Activated CD4-positive, alpha-beta memory T cell treated with anti-CD3 and anti-CD28 coated beads, Interleukin-2, amount 10 ng/mL, durations not matched to agents 7 days and 5 days (primary cell): ENCODE measurements around the gene CD38. TPM values are rescaled to one million over a fixed set of nuclear protein-coding genes. Genes with fewer than 3 reads are reported as not detected.
"Not testable (repeated sequence)": the region's sequence is repeated elsewhere in the genome, so short reads cannot be mapped to it uniquely, and the experiment has no call there.

Experiments used
- CTCF ChIA-PET: fragments of 350-600 bp; sonication (Branson Sonifier 250); formaldehyde crosslinking; loops from one replicate; lab custom pipeline; 2021; ENCODE audit warnings: antibody characterized with exemption, inconsistent platforms; lab: Charles Lee
- POLR2A ChIA-PET: fragments of 350-600 bp; sonication (Branson Sonifier 250); formaldehyde crosslinking; loops from one replicate; lab custom pipeline; 2021; ENCODE audit warnings: antibody characterized with exemption; lab: Charles Lee
- DNase-seq: peaks from one replicate; pipeline ENCODE4 v3.0.0-alpha.2; 2020
- H3K27ac Mint-ChIP-seq: one replicate; pipeline ENCODE4 v1.8.0; 2021; ENCODE audit warnings: mild to moderate bottlenecking, mixed read lengths
- H3K27me3 Mint-ChIP-seq: one replicate; pipeline ENCODE4 v1.8.0; 2021; ENCODE audit warnings: mixed read lengths
- H3K36me3 Mint-ChIP-seq: one replicate; pipeline ENCODE4 v1.8.0; 2021; ENCODE audit warnings: low read depth, mixed read lengths
- H3K4me1 Mint-ChIP-seq: one replicate; pipeline ENCODE4 v1.8.0; 2021; ENCODE audit warnings: mixed read lengths
- H3K4me3 Mint-ChIP-seq: one replicate; pipeline ENCODE4 v1.8.0; 2021; ENCODE audit warnings: mild to moderate bottlenecking, mixed read lengths
- H3K9me3 Mint-ChIP-seq: one replicate; pipeline ENCODE4 v1.8.0; 2021; ENCODE audit warnings: mixed read lengths
- total RNA-seq, 2 experiments: library from RNA; stranded (reverse); gene quantifications; one replicate each; pipeline ENCODE4 v1.2.3, GENCODE V29; 2021

The CD38 gene
- total RNA-seq, 2 experiments from 2014 or later: 128 TPM

DNA sequence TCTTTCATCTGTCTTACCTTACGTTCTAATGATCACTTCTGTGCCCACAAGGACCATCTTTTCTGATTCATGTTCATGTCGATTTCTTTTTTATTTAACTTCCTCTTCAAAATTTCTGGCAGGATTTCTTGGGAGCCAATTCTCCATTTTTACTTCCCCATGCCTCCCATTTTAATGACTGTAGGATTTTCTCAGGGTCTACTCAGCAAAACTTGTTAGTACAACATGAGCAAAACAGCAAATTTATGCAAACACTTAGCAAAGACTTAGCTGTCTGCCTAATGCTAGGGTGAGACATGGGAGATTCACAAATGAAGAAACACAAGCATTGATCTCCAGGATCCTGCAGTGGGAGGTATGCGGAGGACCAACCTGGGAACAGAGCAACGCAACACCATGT lies 5.5 kb downstream of the CD38 start:
- no peak overlapping the region for H3K27ac Mint-ChIP-seq
- no peak for DNase-seq
- H3K4me1 Mint-ChIP-seq: peaks cover 75% of the 10 kb centered on the region
- H3K9me3 Mint-ChIP-seq: peaks cover 7% of the 10 kb centered on the region
- H3K36me3 Mint-ChIP-seq: peaks cover 91% of the 10 kb centered on the region
- H3K27me3 Mint-ChIP-seq: no peaks in the 10 kb centered on the region
- POLR2A ChIA-PET: interaction anchor here (5.6 to 7.6 kb wide), 2 partner anchors 13 to 28 kb away, joined by 38 to 157 read pairs; no protein-coding TSS in a partner anchor
- no peak overlapping the region for H3K4me3 Mint-ChIP-seq
- CTCF ChIA-PET: interaction anchor here (0.8 to 5.9 kb wide), 2 partner anchors 28 to 99 kb away, joined by 4 to 69 read pairs; no protein-coding TSS in a partner anchor

- no peak for DNase-seq
- peaks cover 91% of the 10 kb centered on the region for H3K36me3 Mint-ChIP-seq
- H3K27me3 Mint-ChIP-seq: no peaks in the 10 kb centered on the region
- peaks cover 7% of the 10 kb centered on the region for H3K9me3 Mint-ChIP-seq
- H3K4me3 Mint-ChIP-seq: no peak overlapping the region
- CTCF ChIA-PET: interaction anchor here (0.6 to 1.7 kb wide), 3 partner anchors 20 to 194 kb away, joined by 3 to 8 read pairs (median 3); no protein-coding TSS in a partner anchor
- peaks cover 72% of the 10 kb centered on the region for H3K4me1 Mint-ChIP-seq
- no peak overlapping the region for H3K27ac Mint-ChIP-seq
- POLR2A ChIA-PET: interaction anchor here (1.1 kb wide), 1 partner anchor 34 kb away, joined by 3 read pairs; no protein-coding TSS in a partner anchor
Observed at GRCh38 chr4:15784959-15785634, 7.0 kb downstream of the CD38 start.

DNA sequence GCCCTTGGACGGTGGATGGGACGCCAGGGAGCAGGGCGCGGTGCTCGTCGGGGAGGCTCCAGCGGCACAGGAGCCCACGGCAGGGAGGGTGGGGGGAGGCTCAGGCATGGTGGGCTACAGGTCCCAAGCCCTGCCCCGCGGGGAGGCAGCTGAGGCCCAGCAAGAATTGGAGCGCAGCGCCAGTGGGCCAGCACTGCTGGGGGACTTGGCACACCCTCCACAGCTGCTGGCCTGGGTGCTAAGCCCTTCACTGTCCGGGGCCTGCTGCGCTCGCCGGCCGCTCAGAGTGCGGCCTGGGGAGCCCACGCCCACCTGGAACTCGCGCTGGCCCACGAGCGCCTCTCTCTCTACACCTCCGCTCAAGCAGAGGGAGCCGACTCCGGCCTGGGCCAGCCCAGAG lies 8.6 kb downstream of the CD38 start:
- no peaks in the 10 kb centered on the region for H3K27me3 Mint-ChIP-seq
- peaks cover 7% of the 10 kb centered on the region for H3K9me3 Mint-ChIP-seq
- peaks cover 77% of the 10 kb centered on the region for H3K36me3 Mint-ChIP-seq
- ChIA-PET POLR2A (interaction anchor here (1.1 to 2.2 kb wide), 2 partner anchors 10 to 30 kb away, joined by 4 to 11 read pairs; no protein-coding TSS in a partner anchor), CTCF (interaction anchor here (1.7 kb wide), 1 partner anchor 19 kb away, joined by 8 read pairs; no protein-coding TSS in a partner anchor)
- peaks cover 56% of the 10 kb centered on the region for H3K4me1 Mint-ChIP-seq
- H3K4me3 Mint-ChIP-seq: no peak overlapping the region
- no peak overlapping the region for H3K27ac Mint-ChIP-seq
- DNase-seq: no peak

DNA sequence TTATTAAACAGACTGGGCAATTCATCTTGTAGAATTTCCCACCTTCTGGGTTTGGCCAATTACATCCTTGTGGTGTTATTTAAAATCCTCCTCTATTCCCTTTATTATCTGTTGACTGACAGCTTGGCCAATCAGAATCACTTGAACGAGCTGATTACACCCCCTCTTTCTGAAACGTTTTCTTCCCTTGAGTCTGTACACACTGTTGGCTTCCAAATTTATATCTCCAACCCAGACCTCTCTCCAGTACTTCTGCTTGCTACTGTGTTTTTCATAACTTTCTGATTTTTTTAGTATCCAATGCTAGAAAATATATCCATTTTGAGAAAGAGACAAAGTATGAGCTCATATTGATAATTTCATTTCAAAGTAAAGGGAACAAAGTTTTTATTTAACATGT lies 14.8 kb downstream of the CD38 start:
- no peak for DNase-seq
- POLR2A ChIA-PET: interaction anchor here (0.6 to 1.4 kb wide), 3 partner anchors 11 to 97 kb away, joined by 3 to 6 read pairs (median 3); no protein-coding TSS in a partner anchor
- H3K27me3 Mint-ChIP-seq: no peaks in the 10 kb centered on the region
- no peak overlapping the region for H3K27ac Mint-ChIP-seq
- peaks cover 58% of the 10 kb centered on the region for H3K36me3 Mint-ChIP-seq
- H3K9me3 Mint-ChIP-seq: no peaks in the 10 kb centered on the region
- no peak overlapping the region for H3K4me3 Mint-ChIP-seq
- CTCF ChIA-PET: interaction anchor here (0.8 kb wide), 1 partner anchor 37 kb away, joined by 3 read pairs; no protein-coding TSS in a partner anchor
- peaks cover 48% of the 10 kb centered on the region for H3K4me1 Mint-ChIP-seq

GRCh38 chr4:15793506-15794363 lies 15.6 kb downstream of the CD38 start:
- Mint-ChIP-seq H3K4me3 (no peak overlapping the region), H3K27ac (no peak overlapping the region), H3K27me3 (no peaks in the 10 kb centered on the region), H3K9me3 (no peaks in the 10 kb centered on the region), H3K36me3 (peaks cover 57% of the 10 kb centered on the region), H3K4me1 (peaks cover 41% of the 10 kb centered on the region)
- no peak for DNase-seq
- ChIA-PET POLR2A (interaction anchor here (1.0 to 1.4 kb wide), 2 partner anchors 10 to 38 kb away, joined by 3 to 6 read pairs; no protein-coding TSS in a partner anchor), CTCF (interaction anchor here (0.8 kb wide), 1 partner anchor 37 kb away, joined by 3 read pairs; no protein-coding TSS in a partner anchor)

DNA sequence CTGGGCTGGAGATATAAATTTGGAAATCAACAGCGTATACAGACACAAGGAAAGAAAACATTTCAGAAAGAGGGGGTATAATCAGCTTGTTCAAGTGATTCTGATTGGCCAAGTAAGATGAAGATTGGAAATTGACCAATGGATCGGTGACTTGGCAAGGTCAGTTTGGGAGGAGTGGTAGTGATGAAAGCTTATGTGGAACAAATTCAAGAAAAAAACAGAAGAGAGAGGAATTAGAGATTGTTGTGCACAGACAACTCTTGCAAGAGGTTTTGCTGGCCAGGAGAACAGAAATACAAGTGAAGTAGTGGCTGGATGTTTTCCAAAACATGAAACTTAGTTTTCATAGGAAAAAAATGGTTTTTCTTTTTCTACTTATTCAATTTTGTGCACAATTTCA lies 16.3 kb downstream of the CD38 start:
- Mint-ChIP-seq H3K4me3 (no peak overlapping the region), H3K4me1 (peaks cover 39% of the 10 kb centered on the region), H3K36me3 (peaks cover 53% of the 10 kb centered on the region), H3K27ac (no peak overlapping the region), H3K27me3 (no peaks in the 10 kb centered on the region), H3K9me3 (no peaks in the 10 kb centered on the region)
- no peak for DNase-seq
- ChIA-PET CTCF (no interaction called here), POLR2A (no interaction called here)

DNA sequence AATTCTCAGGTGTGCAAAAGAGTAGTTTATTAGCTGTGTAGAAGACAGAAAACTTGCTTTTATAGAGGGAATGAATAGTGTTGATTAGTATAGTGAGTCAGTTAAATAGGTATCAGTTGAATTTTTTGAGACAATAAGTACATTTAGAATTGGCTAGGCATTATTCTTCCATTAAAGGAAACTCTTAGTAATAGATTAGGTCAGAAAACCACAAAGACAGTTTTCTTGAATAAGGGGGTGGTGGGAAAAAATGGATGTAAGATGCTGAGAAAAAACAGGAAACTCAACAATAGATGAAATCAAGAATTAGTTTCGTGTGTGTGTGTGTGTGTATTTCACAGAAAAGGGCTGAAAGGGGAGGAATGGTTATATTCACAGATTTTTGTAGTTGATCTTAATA lies 16.8 kb downstream of the CD38 start:
- POLR2A ChIA-PET: no interaction called here

GRCh38 chr4:15797320-15797719 lies 19.2 kb downstream of the CD38 start:
- no peak overlapping the region for H3K27ac Mint-ChIP-seq
- H3K9me3 Mint-ChIP-seq: no peaks in the 10 kb centered on the region
- no peak overlapping the region for H3K4me3 Mint-ChIP-seq
- H3K27me3 Mint-ChIP-seq: no peaks in the 10 kb centered on the region
- peaks cover 43% of the 10 kb centered on the region for H3K4me1 Mint-ChIP-seq
- ChIA-PET POLR2A (no interaction called here), CTCF (no interaction called here)
- H3K36me3 Mint-ChIP-seq: peaks cover 57% of the 10 kb centered on the region
- no peak for DNase-seq

More for the DNA sequence above, 16.8 kb downstream of the CD38 start:
- H3K4me1 Mint-ChIP-seq: peaks cover 39% of the 10 kb centered on the region
- H3K9me3 Mint-ChIP-seq: no peaks in the 10 kb centered on the region
- H3K4me3 Mint-ChIP-seq: peak overlapping the region; percentile 25
- H3K27ac Mint-ChIP-seq: peak overlapping the region; percentile 32
- CTCF ChIA-PET: interaction anchor here (1.0 kb wide), 1 partner anchor 39 kb away, joined by 3 read pairs; no protein-coding TSS in a partner anchor
- DNase-seq: no peak
- H3K27me3 Mint-ChIP-seq: no peaks in the 10 kb centered on the region
- H3K36me3 Mint-ChIP-seq: peaks cover 53% of the 10 kb centered on the region

DNA sequence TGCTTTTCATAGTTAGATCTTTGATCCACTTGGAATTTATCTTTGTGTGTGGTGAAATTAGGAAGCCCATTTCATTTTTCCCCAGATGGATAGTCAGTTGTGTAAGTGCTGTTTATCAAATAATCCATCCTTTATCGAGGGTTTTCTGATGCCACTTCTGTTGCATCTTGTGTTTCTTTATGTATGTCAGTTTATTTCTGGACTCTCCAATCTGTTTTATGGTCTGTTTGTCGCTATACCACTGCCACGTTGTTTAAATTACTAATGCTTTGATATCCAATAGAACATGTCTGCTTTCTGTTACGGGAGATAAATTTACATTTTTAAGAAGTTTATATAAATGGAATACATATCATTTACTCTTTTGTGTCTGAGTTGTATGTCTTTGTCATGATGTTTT lies 21.0 kb downstream of the CD38 start:
- POLR2A ChIA-PET: interaction anchor here (1.1 kb wide), 1 partner anchor 19 kb away, joined by 3 read pairs; no protein-coding TSS in a partner anchor
- Mint-ChIP-seq H3K27me3 (no peaks in the 10 kb centered on the region), H3K4me1 (peaks cover 34% of the 10 kb centered on the region), H3K36me3 (peaks cover 43% of the 10 kb centered on the region), H3K9me3 (no peaks in the 10 kb centered on the region), H3K27ac (no peak overlapping the region), H3K4me3 (no peak overlapping the region)
- CTCF ChIA-PET: interaction anchor here (1.2 kb wide), 1 partner anchor 9 kb away, joined by 3 read pairs; no protein-coding TSS in a partner anchor
- no peak for DNase-seq

DNA sequence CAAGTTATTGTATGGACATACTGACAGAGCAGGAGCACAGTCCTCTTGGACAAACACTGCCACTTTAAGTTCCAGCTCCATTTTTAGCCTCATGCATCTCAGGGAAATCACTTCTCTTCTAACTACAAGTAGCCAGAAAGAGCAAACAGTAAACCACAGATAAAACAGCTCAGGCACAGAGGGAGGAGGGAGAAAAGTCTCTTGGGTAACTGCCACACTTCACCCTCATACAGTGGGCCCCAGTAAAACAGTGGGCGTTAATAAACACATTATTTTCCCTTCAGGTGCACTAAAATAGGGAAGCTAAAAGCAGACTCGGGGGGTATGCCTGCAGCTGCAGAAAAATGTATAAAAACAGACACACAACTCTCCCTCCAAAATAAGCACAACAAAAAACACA lies 21.6 kb downstream of the CD38 start:
- POLR2A ChIA-PET: interaction anchor here (1.1 kb wide), 1 partner anchor 19 kb away, joined by 3 read pairs; no protein-coding TSS in a partner anchor
- Mint-ChIP-seq H3K9me3 (no peaks in the 10 kb centered on the region), H3K36me3 (peaks cover 39% of the 10 kb centered on the region), H3K27me3 (no peaks in the 10 kb centered on the region), H3K27ac (no peak overlapping the region), H3K4me1 (peaks cover 29% of the 10 kb centered on the region), H3K4me3 (no peak overlapping the region)
- CTCF ChIA-PET: interaction anchor here (1.2 kb wide), 1 partner anchor 9 kb away, joined by 3 read pairs; no protein-coding TSS in a partner anchor
- DNase-seq: no peak

- H3K27me3 Mint-ChIP-seq, H3K27ac Mint-ChIP-seq, H3K9me3 Mint-ChIP-seq, DNase-seq, CTCF ChIA-PET, POLR2A ChIA-PET, H3K4me3 Mint-ChIP-seq: not testable (repeated sequence)
- peaks cover 35% of the 10 kb centered on the region for H3K36me3 Mint-ChIP-seq
- H3K4me1 Mint-ChIP-seq: peaks cover 34% of the 10 kb centered on the region
Observed at GRCh38 chr4:15802497-15802896, 24.4 kb downstream of the CD38 start.
